ENCODE results near the gene ZNF165.
"Not testable (repeated sequence)": the region's sequence is repeated elsewhere in the genome, so short reads cannot be mapped to it uniquely, and the experiment has no call there.

ZNF165 gene

DNA sequence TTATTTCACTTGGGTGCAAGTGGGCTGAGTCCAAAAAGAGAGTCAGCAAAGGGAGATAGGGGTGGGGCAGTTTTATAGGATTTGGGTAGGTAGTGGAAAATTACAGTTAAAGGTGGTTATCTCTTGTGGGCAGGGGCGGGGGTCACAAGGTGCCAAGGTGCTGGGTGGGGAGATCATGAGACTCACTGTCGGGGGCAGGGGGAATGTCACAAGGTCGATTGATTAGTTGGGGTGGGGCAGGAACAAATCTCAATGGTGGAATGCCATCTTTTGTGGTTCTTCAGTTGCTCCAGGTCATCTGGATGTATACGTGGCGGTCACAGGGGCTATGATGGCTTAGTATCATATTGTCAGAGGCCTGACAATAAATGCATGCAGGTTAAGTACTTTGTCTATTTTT is 41.9 kb downstream of the ZNF165 start:
- not testable (repeated sequence) for DNase-seq (ENCODE audit: low read depth)

- DNase-seq (ENCODE audit: low read depth) = no peak
Observed at GRCh38 chr6:28124350-28124970, 44.1 kb downstream of the ZNF165 start, which contains the start of gene ZSCAN16. TSS of gene ZSCAN16 (plus strand) at chr6:28124609. CDS start at chr6:28125444, 835 bp downstream.

GRCh38 chr6:28124971-28125353 is 44.6 kb downstream of the ZNF165 start:
- no peak for DNase-seq (ENCODE audit: low read depth)

DNA sequence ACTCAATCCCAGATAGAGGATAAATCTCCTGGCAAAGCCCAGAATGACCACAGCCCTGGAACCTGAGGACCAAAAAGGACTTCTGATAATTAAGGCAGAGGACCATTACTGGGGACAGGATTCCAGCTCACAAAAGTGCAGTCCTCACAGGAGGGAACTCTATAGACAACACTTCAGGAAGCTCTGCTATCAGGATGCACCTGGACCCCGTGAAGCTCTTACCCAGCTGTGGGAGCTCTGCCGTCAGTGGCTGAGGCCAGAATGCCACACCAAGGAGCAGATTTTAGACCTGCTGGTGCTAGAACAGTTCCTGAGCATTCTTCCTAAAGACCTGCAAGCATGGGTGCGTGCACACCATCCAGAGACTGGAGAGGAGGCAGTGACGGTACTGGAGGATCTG is 45.0 kb downstream of the ZNF165 start:
- no peak for DNase-seq (ENCODE audit: low read depth)

DNA sequence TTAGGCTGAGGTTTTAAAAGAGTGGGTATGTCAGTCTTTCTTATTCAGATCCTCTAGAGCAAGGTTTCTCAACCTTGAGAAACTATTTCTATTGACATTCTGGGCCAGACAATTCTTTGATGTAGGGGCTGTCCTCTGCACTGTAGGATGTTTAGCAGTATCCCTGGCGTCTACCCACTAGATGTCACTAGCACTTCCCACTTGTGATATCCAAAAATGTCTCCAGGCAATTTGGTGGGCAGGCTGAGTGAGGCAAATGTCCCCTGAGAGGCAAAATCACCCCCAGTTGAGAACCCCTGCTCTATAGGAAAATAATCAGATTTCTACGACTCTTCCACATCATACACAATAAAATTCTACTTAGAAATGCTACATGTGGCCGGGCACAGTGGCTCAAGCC is 53.6 kb downstream of the ZNF165 start:
- DNase-seq (ENCODE audit: low read depth) = no peak

GRCh38 chr6:28134716-28135115 is 54.3 kb downstream of the ZNF165 start:
- no peak for DNase-seq (ENCODE audit: low read depth)

DNA sequence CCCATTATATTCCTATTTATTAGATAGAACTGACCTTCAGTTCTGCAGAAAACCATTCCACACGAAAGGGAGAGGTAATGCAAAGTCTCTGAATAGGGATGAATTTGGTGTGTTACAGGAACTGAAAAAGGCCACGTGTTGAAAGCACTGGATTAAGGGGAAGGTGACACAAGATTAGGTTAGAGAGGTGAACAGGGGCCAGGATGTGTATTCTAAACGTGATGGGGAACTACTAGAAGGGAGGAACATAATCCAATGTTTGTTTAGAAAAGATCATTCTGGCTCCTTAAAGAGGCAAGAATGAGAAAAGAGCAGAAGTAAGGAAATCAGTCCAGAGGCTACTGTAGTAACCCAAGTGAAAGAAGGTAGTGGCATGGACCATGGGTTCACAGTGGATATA is 55.0 kb downstream of the ZNF165 start:
- no peak for DNase-seq (ENCODE audit: low read depth)

- DNase-seq (ENCODE audit: low read depth) = peak; percentile 91
Observed at GRCh38 chr6:28136585-28137504, 56.5 kb downstream of the ZNF165 start.

DNA sequence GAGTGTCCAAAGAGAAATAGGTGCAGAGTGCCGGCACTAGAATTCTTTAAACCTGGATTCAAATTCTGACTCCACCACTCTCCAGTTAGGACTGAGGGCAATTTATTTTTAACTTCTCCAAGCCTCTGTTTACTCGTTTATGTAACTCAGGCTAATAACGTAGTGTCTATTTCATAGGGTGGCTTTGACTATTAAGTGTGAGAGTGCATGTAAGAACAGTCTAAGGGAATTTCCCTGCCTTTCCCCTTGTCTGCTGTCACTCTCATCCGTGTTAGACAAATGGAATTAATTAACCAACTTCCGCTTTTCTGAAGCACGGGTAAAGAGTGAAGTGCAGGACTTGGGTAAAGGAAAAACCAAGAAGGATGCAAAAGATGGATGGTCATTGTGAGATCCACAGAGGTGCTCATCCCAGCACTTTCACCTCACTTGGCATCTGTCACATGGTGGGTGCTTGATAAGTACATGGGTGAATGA is 57.2 kb downstream of the ZNF165 start:
- no peak for DNase-seq (ENCODE audit: low read depth)

Data from GM04504 (cell line).